Measurements from ENCODE around the gene H1-8.
A peak's percentile ranks its signal among the peaks of the same experiment; 100 is the strongest.

The H1-8 gene

GRCh38 chr3:129556358-129556695 lies 13.4 kb downstream of the H1-8 start:
- Histone ChIP-seq H3K4me3 (ENCODE audit: low read length) (no peak overlapping the region), H3K36me3 (ENCODE audit: control insufficient read depth, insufficient read depth, low read length) (no peaks in the 10 kb centered on the region), H3K27ac (ENCODE audit: low read depth, low read length) (no peak overlapping the region), H3K4me1 (ENCODE audit: control insufficient read depth, insufficient read depth, low read length) (peaks cover 12% of the 10 kb centered on the region), H3K27me3 (ENCODE audit: control insufficient read depth, insufficient read depth, low read length) (no peaks in the 10 kb centered on the region), H3K9ac (ENCODE audit: low read length) (no peak overlapping the region)

- Histone ChIP-seq H3K27ac (ENCODE audit: low read depth, low read length) (no peak overlapping the region), H3K9ac (ENCODE audit: low read length) (no peak overlapping the region), H3K4me3 (ENCODE audit: low read length) (no peak overlapping the region), H3K4me1 (ENCODE audit: control insufficient read depth, insufficient read depth, low read length) (peaks cover 17% of the 10 kb centered on the region), H3K27me3 (ENCODE audit: control insufficient read depth, insufficient read depth, low read length) (no peaks in the 10 kb centered on the region), H3K36me3 (ENCODE audit: control insufficient read depth, insufficient read depth, low read length) (no peaks in the 10 kb centered on the region)
Measured at GRCh38 chr3:129556890-129557547, 14.0 kb downstream of the H1-8 start.

- Histone ChIP-seq H3K4me1 (ENCODE audit: control insufficient read depth, insufficient read depth, low read length) (peaks cover 17% of the 10 kb centered on the region), H3K9ac (ENCODE audit: low read length) (no peak overlapping the region), H3K36me3 (ENCODE audit: control insufficient read depth, insufficient read depth, low read length) (peaks cover under 1% of the 10 kb centered on the region), H3K27ac (ENCODE audit: low read depth, low read length) (no peak overlapping the region), H3K27me3 (ENCODE audit: control insufficient read depth, insufficient read depth, low read length) (no peaks in the 10 kb centered on the region), H3K4me3 (ENCODE audit: low read length) (no peak overlapping the region)
Measured at GRCh38 chr3:129557548-129557894, 14.5 kb downstream of the H1-8 start.

- Histone ChIP-seq H3K36me3 (ENCODE audit: control insufficient read depth, insufficient read depth, low read length) (peaks cover 3% of the 10 kb centered on the region), H3K27ac (ENCODE audit: low read depth, low read length) (no peak overlapping the region), H3K4me1 (ENCODE audit: control insufficient read depth, insufficient read depth, low read length) (peaks cover 17% of the 10 kb centered on the region)
Measured at GRCh38 chr3:129558081-129558771, 15.3 kb downstream of the H1-8 start.

GRCh38 chr3:129558772-129559564 lies 16.0 kb downstream of the H1-8 start:
- no peak overlapping the region for H3K4me3 ChIP-seq (ENCODE audit: low read length)
- H3K9ac ChIP-seq (ENCODE audit: low read length), result no peak overlapping the region
- peaks cover 17% of the 10 kb centered on the region for H3K4me1 ChIP-seq (ENCODE audit: control insufficient read depth, insufficient read depth, low read length)
- no peaks in the 10 kb centered on the region for H3K27me3 ChIP-seq (ENCODE audit: control insufficient read depth, insufficient read depth, low read length)
- no peak overlapping the region for H3K27ac ChIP-seq (ENCODE audit: low read depth, low read length)
- peaks cover 3% of the 10 kb centered on the region for H3K36me3 ChIP-seq (ENCODE audit: control insufficient read depth, insufficient read depth, low read length)

More at GRCh38 chr3:129558081-129558771, 15.3 kb downstream of the H1-8 start:
- Histone ChIP-seq H3K27me3 (ENCODE audit: control insufficient read depth, insufficient read depth, low read length) (no peaks in the 10 kb centered on the region), H3K9ac (ENCODE audit: low read length) (no peak overlapping the region), H3K4me3 (ENCODE audit: low read length) (no peak overlapping the region)

- Histone ChIP-seq H3K27me3 (ENCODE audit: control insufficient read depth, insufficient read depth, low read length) (no peaks in the 10 kb centered on the region), H3K9ac (ENCODE audit: low read length) (no peak overlapping the region), H3K27ac (ENCODE audit: low read depth, low read length) (no peak overlapping the region), H3K36me3 (ENCODE audit: control insufficient read depth, insufficient read depth, low read length) (peaks cover 3% of the 10 kb centered on the region), H3K4me1 (ENCODE audit: control insufficient read depth, insufficient read depth, low read length) (peaks cover 17% of the 10 kb centered on the region), H3K4me3 (ENCODE audit: low read length) (peak overlapping the region; percentile 11)
Measured at GRCh38 chr3:129559565-129560079, 16.6 kb downstream of the H1-8 start.

- Histone ChIP-seq H3K36me3 (ENCODE audit: control insufficient read depth, insufficient read depth, low read length) (peaks cover 5% of the 10 kb centered on the region), H3K9ac (ENCODE audit: low read length) (no peak overlapping the region), H3K4me1 (ENCODE audit: control insufficient read depth, insufficient read depth, low read length) (peaks cover 17% of the 10 kb centered on the region), H3K27ac (ENCODE audit: low read depth, low read length) (peak overlapping the region; percentile 76), H3K27me3 (ENCODE audit: control insufficient read depth, insufficient read depth, low read length) (no peaks in the 10 kb centered on the region), H3K4me3 (ENCODE audit: low read length) (peak overlapping the region; percentile 48)
Measured at GRCh38 chr3:129560269-129560787, 17.4 kb downstream of the H1-8 start.

- Histone ChIP-seq H3K4me1 (ENCODE audit: control insufficient read depth, insufficient read depth, low read length) (peaks cover 17% of the 10 kb centered on the region), H3K36me3 (ENCODE audit: control insufficient read depth, insufficient read depth, low read length) (peaks cover 6% of the 10 kb centered on the region), H3K4me3 (ENCODE audit: low read length) (peak overlapping the region; percentile 48), H3K27me3 (ENCODE audit: control insufficient read depth, insufficient read depth, low read length) (no peaks in the 10 kb centered on the region), H3K27ac (ENCODE audit: low read depth, low read length) (peak overlapping the region; percentile 76), H3K9ac (ENCODE audit: low read length) (no peak overlapping the region)
Measured at GRCh38 chr3:129560911-129561594, 18.1 kb downstream of the H1-8 start.

GRCh38 chr3:129561619-129562248 lies 18.8 kb downstream of the H1-8 start:
- H3K9ac ChIP-seq (ENCODE audit: low read length), result no peak overlapping the region
- H3K36me3 ChIP-seq (ENCODE audit: control insufficient read depth, insufficient read depth, low read length), result peaks cover 6% of the 10 kb centered on the region
- peaks cover 19% of the 10 kb centered on the region for H3K4me1 ChIP-seq (ENCODE audit: control insufficient read depth, insufficient read depth, low read length)
- H3K27me3 ChIP-seq (ENCODE audit: control insufficient read depth, insufficient read depth, low read length), result no peaks in the 10 kb centered on the region
- no peak overlapping the region for H3K4me3 ChIP-seq (ENCODE audit: low read length)
- H3K27ac ChIP-seq (ENCODE audit: low read depth, low read length), result peak overlapping the region; percentile 76

GRCh38 chr3:129562803-129563202 lies 19.8 kb downstream of the H1-8 start:
- Histone ChIP-seq H3K4me3 (ENCODE audit: low read length) (no peak overlapping the region), H3K27ac (ENCODE audit: low read depth, low read length) (no peak overlapping the region), H3K9ac (ENCODE audit: low read length) (no peak overlapping the region), H3K4me1 (ENCODE audit: control insufficient read depth, insufficient read depth, low read length) (peaks cover 21% of the 10 kb centered on the region), H3K36me3 (ENCODE audit: control insufficient read depth, insufficient read depth, low read length) (peaks cover 6% of the 10 kb centered on the region), H3K27me3 (ENCODE audit: control insufficient read depth, insufficient read depth, low read length) (no peaks in the 10 kb centered on the region)

GRCh38 chr3:129563332-129563731 lies 20.4 kb downstream of the H1-8 start:
- H3K4me3 ChIP-seq (ENCODE audit: low read length), result no peak overlapping the region
- no peak overlapping the region for H3K27ac ChIP-seq (ENCODE audit: low read depth, low read length)
- peaks cover 6% of the 10 kb centered on the region for H3K36me3 ChIP-seq (ENCODE audit: control insufficient read depth, insufficient read depth, low read length)
- no peak overlapping the region for H3K9ac ChIP-seq (ENCODE audit: low read length)
- no peaks in the 10 kb centered on the region for H3K27me3 ChIP-seq (ENCODE audit: control insufficient read depth, insufficient read depth, low read length)
- peaks cover 21% of the 10 kb centered on the region for H3K4me1 ChIP-seq (ENCODE audit: control insufficient read depth, insufficient read depth, low read length)
